ENCODE data around the gene SRGAP3.

The SRGAP3 gene

GRCh38 chr3:9107738-9108137 lies 141.7 kb downstream of the SRGAP3 start:
- TF ChIP-seq CTCF (conservative IDR thresholded peaks at IDR 0.05): no peak
- H3K27ac ChIP-seq: no peak overlapping the region

- no peak for TF ChIP-seq CTCF (conservative IDR thresholded peaks at IDR 0.05)
- H3K27ac ChIP-seq: no peak overlapping the region
Measured at GRCh38 chr3:9105421-9105820, 144.0 kb downstream of the SRGAP3 start.

GRCh38 chr3:9104121-9104520 lies 145.3 kb downstream of the SRGAP3 start:
- TF ChIP-seq CTCF (conservative IDR thresholded peaks at IDR 0.05): no peak
- no peak overlapping the region for H3K27ac ChIP-seq

- peak overlapping the region; percentile 58 for H3K27ac ChIP-seq
- TF ChIP-seq CTCF (conservative IDR thresholded peaks at IDR 0.05): no peak
Measured at GRCh38 chr3:9102240-9102981, 147.0 kb downstream of the SRGAP3 start.

GRCh38 chr3:9101286-9101685 lies 148.2 kb downstream of the SRGAP3 start:
- no peak overlapping the region for H3K27ac ChIP-seq
- TF ChIP-seq CTCF (conservative IDR thresholded peaks at IDR 0.05): no peak

- peak overlapping the region; percentile 61; the same call in 1 of the 2 replicates for H3K27ac ChIP-seq
- no peak for TF ChIP-seq CTCF (conservative IDR thresholded peaks at IDR 0.05)
Measured at GRCh38 chr3:9100513-9100894, 148.9 kb downstream of the SRGAP3 start.

GRCh38 chr3:9099702-9100512 lies 149.5 kb downstream of the SRGAP3 start:
- H3K27ac ChIP-seq: peak overlapping the region; percentile 61

More at GRCh38 chr3:9099702-9100512, 149.5 kb downstream of the SRGAP3 start:
- TF ChIP-seq CTCF (conservative IDR thresholded peaks at IDR 0.05): no peak

Measured in VCaP (cell line).